Measurements from ENCODE around the gene MAFB. TPM values are rescaled to one million over a fixed set of nuclear protein-coding genes. Genes with fewer than 3 reads are reported as not detected.
A peak's percentile ranks its signal among the peaks of the same experiment; 100 is the strongest.

The MAFB gene
- total RNA-seq, 3 donors from 2014 or later: 3.8 to 17.9 (median 17.7) TPM

DNA sequence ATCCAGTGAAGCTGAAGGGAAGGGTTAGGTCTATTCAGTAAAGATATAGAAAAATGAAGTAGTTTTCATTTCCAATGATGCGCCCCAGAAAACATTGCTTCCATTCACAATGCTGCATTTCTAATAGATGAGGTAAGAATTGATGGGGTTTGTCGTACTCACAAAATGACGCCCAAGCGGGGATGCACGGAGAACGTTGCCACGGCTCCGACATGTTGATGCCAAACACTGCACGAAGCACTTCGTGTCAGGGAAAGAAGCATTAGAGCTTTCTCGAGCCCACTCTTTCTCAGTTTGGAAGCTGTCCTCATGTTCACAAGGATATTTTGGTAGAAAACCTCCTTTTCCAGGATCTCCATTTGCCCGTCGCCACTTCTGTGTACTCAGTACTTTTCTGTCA is 21.6 kb upstream of the MAFB start:
- intact Hi-C loops (cut with DNase I, micrococcal nuclease): no loop called here
- no peak overlapping the region for H3K4me3 ChIP-seq
- DNase-seq: no peak
- ATAC-seq: no peak
- no peaks in the 10 kb centered on the region for H3K9me3 ChIP-seq
- TF ChIP-seq, protein P1, sequence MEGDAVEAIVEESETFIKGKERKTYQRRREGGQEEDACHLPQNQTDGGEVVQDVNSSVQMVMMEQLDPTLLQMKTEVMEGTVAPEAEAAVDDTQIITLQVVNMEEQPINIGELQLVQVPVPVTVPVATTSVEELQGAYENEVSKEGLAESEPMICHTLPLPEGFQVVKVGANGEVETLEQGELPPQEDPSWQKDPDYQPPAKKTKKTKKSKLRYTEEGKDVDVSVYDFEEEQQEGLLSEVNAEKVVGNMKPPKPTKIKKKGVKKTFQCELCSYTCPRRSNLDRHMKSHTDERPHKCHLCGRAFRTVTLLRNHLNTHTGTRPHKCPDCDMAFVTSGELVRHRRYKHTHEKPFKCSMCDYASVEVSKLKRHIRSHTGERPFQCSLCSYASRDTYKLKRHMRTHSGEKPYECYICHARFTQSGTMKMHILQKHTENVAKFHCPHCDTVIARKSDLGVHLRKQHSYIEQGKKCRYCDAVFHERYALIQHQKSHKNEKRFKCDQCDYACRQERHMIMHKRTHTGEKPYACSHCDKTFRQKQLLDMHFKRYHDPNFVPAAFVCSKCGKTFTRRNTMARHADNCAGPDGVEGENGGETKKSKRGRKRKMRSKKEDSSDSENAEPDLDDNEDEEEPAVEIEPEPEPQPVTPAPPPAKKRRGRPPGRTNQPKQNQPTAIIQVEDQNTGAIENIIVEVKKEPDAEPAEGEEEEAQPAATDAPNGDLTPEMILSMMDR (IDR thresholded peaks at IDR 0.05): no peak
- H3K4me1 ChIP-seq (ENCODE audit: low read depth): no peaks in the 10 kb centered on the region
- no peaks in the 10 kb centered on the region for H3K36me3 ChIP-seq (ENCODE audit: low read depth)

DNA sequence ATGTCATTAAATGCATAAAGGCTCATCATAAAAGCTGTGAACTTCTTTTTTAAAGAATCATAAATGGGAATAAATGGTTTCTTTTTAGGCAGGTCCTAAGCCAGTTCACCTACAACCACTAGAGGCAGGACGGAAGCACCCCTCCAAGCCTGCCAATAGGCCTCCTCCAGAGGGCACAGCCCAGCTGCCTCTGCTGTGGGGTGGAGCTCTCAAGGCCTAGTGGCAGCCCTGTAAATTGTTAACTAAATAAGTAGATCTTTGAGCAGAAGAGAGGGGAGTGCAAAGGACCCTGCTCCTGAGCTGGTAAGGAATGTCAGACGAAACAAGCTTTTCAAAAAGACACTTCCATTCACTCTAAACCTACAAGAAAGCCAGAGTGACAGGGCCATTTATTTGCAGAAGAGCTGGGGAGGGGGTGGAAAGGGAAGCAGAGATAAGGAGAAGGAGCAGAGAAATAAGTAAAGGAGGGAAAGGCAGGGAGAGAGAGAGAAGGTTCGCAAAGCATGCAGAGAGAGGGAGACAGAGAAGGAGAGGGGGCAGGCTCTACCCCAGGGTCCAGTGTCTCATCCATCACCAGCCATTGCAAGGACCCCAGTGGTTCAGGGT is 18.0 kb upstream of the MAFB start:
- no peak for DNase-seq
- intact Hi-C loops (cut with DNase I, micrococcal nuclease): no loop called here

DNA sequence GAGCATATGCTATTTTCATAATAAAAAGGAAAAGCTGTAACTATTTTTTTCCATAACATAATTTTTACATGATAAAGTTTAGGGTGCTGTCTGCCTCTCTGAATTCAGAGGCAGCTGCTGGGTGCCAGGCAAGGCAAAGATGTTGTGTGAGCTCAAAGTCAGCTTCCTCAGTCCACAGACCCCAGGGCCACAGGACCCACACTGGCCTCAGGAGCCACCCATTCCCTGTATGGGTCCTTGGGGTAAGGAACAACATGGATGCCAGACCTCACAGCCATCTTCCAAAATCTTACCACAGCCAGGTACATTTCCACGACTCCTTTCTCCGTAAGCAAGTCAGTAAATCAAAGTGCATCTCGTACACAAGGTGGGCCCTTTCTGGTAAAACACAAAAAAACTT is 16.4 kb upstream of the MAFB start:
- H3K4me1 ChIP-seq (ENCODE audit: low read depth): no peaks in the 10 kb centered on the region
- ATAC-seq: no peak
- no peak overlapping the region for H3K4me3 ChIP-seq
- no peaks in the 10 kb centered on the region for H3K9me3 ChIP-seq
- no peak for DNase-seq
- H3K36me3 ChIP-seq (ENCODE audit: low read depth): no peaks in the 10 kb centered on the region
- TF ChIP-seq, protein P1 (IDR thresholded peaks at IDR 0.05): no peak
- intact Hi-C loops (cut with DNase I, micrococcal nuclease): no loop called here

More for the DNA sequence above, 18.0 kb upstream of the MAFB start:
- no peaks in the 10 kb centered on the region for H3K9me3 ChIP-seq
- H3K36me3 ChIP-seq (ENCODE audit: low read depth): no peaks in the 10 kb centered on the region
- ATAC-seq: peak; percentile 79
- no peaks in the 10 kb centered on the region for H3K4me1 ChIP-seq (ENCODE audit: low read depth)
- TF ChIP-seq, protein P1 (IDR thresholded peaks at IDR 0.05): no peak
- H3K4me3 ChIP-seq: no peak overlapping the region

DNA sequence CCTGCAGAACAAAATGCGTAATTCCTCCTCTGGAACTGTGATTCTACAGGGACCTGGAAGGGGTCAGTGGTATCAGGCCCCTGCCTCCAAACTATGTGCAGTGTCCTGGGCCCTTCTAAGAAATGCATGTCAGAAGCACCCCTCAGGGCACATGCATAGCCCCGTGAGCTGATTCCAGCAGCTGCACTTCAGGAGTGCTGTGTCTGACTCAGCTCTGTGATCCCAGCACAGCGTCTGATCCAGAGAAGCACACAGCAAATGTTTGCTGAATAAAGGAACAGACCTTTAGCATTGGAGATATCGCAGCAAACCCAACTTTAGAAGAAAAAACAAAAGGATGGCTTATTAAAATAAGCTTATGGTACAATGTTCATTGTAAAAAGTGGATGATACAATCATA is 15.8 kb upstream of the MAFB start:
- TF ChIP-seq, protein P1 (IDR thresholded peaks at IDR 0.05): no peak
- Histone ChIP-seq H3K4me1 (ENCODE audit: low read depth) (no peaks in the 10 kb centered on the region), H3K9me3 (no peaks in the 10 kb centered on the region), H3K36me3 (ENCODE audit: low read depth) (no peaks in the 10 kb centered on the region), H3K4me3 (no peak overlapping the region)
- DNase-seq (no peak), ATAC-seq (no peak)
- intact Hi-C loops (cut with DNase I, micrococcal nuclease): no loop called here

DNA sequence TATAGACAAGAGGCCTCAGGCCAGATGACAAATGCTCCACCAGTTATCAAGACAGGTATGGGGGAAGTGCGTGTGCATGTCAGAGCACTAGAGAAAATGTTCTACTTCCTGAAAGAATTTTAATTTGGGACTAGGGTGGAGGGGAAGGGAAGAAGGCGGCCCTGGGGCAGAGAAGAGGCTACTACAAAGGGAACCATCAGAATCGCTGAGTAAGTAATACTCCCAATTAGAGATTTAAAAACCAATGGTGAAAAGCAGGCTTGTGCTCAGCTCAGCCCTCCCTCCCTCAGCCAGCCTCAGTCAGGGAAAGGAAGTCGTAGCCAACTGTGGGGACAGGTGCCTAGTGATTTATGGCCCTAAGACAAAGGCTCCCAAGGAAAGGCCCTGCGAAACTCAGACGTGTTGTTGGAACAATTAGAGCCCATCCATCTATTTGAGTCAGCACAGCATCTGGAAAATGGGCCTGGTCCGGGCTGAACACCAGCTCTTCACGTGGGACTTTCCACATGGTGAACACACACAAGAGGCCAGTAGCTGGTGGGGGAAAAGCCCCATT is 15.0 kb upstream of the MAFB start:
- H3K36me3 ChIP-seq (ENCODE audit: low read depth): no peaks in the 10 kb centered on the region

More for the DNA sequence above, 15.0 kb upstream of the MAFB start:
- TF ChIP-seq, protein P1 (IDR thresholded peaks at IDR 0.05): no peak
- intact Hi-C loops (cut with DNase I, micrococcal nuclease): no loop called here
- Histone ChIP-seq H3K4me3 (no peak overlapping the region), H3K4me1 (ENCODE audit: low read depth) (no peaks in the 10 kb centered on the region), H3K9me3 (no peaks in the 10 kb centered on the region)
- ATAC-seq (peak; percentile 25), DNase-seq (no peak)

All from mucosa of descending colon (tissue), 3 donors.